Measurements from ENCODE around the gene SLC51A. TPM values are rescaled to one million over a fixed set of nuclear protein-coding genes. Genes with fewer than 3 reads are reported as not detected.
A peak's percentile ranks its signal among the peaks of the same experiment; 100 is the strongest.

The SLC51A gene
- total RNA-seq, 4 donors from 2014 or later: 0.39 to 1.4 TPM; not detected in 2

GRCh38 chr3:196217307-196218154, 1.2 kb downstream of the SLC51A start:
- no peak for ATAC-seq
- Histone ChIP-seq H3K27ac (no peak overlapping the region), H3K4me3 (no peak overlapping the region), H3K36me3 (no peaks in the 10 kb centered on the region), H3K4me1 (peaks cover 0 to 6% of the 10 kb centered on the region in 2 donors), H3K9me3 (no peaks in the 10 kb centered on the region), H3K27me3 (no peaks in the 10 kb centered on the region)
- in situ Hi-C loops (cut with MboI; ENCODE audit: low sequenced_read_pairs in 4 of 4): no loop called here
- intact Hi-C loops (cut with DNase I; ENCODE audit: low total_unique reads): no loop called here
- no peak for DNase-seq
- TF ChIP-seq CTCF (IDR thresholded peaks at IDR 0.05 in 4 of 5, conservative IDR thresholded peaks at IDR 0.05 in 1 of 5): no peak
- no peak for TF ChIP-seq POLR2A (IDR thresholded peaks at IDR 0.05)

- no peaks in the 10 kb centered on the region for H3K9me3 ChIP-seq
- no peak overlapping the region for H3K27ac ChIP-seq
- DNase-seq: no peak
- in situ Hi-C loops (cut with MboI; ENCODE audit: low sequenced_read_pairs in 4 of 4): no loop called here
- TF ChIP-seq CTCF (IDR thresholded peaks at IDR 0.05 in 4 of 5, conservative IDR thresholded peaks at IDR 0.05 in 1 of 5) (no peak), POLR2A (IDR thresholded peaks at IDR 0.05) (no peak)
- no peaks in the 10 kb centered on the region for H3K27me3 ChIP-seq
- peaks cover 0 to 6% of the 10 kb centered on the region in 2 donors for H3K4me1 ChIP-seq
- ATAC-seq: no peak
- no peaks in the 10 kb centered on the region for H3K36me3 ChIP-seq
- intact Hi-C loops (cut with DNase I; ENCODE audit: low total_unique reads): no loop called here
- H3K4me3 ChIP-seq: no peak overlapping the region
Observed at GRCh38 chr3:196218155-196218712, 1.9 kb downstream of the SLC51A start.

- DNase-seq: peak in 1 of 2 donors; percentile 33
- peak; percentile 49 to 54 for ATAC-seq
- Histone ChIP-seq H3K27me3 (no peaks in the 10 kb centered on the region), H3K36me3 (no peaks in the 10 kb centered on the region), H3K27ac (peak overlapping the region in 3 of 4 donors; percentile 3 to 43 (median 23)), H3K9me3 (no peaks in the 10 kb centered on the region), H3K4me1 (peaks cover 0 to 6% of the 10 kb centered on the region in 2 donors), H3K4me3 (peak overlapping the region in 3 of 4 donors; percentile 8 to 25 (median 11))
- no peak for TF ChIP-seq CTCF (IDR thresholded peaks at IDR 0.05 in 4 of 5, conservative IDR thresholded peaks at IDR 0.05 in 1 of 5)
- TF ChIP-seq POLR2A (IDR thresholded peaks at IDR 0.05): no peak
- in situ Hi-C loops (cut with MboI; ENCODE audit: low sequenced_read_pairs in 4 of 4): no loop called here
- intact Hi-C loops (cut with DNase I; ENCODE audit: low total_unique reads): no loop called here
Observed at GRCh38 chr3:196219194-196219969, 3.0 kb downstream of the SLC51A start.

GRCh38 chr3:196219970-196220311, 3.6 kb downstream of the SLC51A start:
- in situ Hi-C loops (cut with MboI; ENCODE audit: low sequenced_read_pairs in 4 of 4): no loop called here
- Histone ChIP-seq H3K27me3 (no peaks in the 10 kb centered on the region), H3K4me3 (peak overlapping the region in 1 of 4 donors; percentile 11), H3K27ac (peak overlapping the region in 3 of 4 donors; percentile 3 to 43 (median 23)), H3K36me3 (no peaks in the 10 kb centered on the region), H3K9me3 (no peaks in the 10 kb centered on the region), H3K4me1 (peaks cover 0 to 6% of the 10 kb centered on the region in 2 donors)
- TF ChIP-seq CTCF (IDR thresholded peaks at IDR 0.05 in 4 of 5, conservative IDR thresholded peaks at IDR 0.05 in 1 of 5) (no peak), POLR2A (IDR thresholded peaks at IDR 0.05) (no peak)
- DNase-seq (no peak), ATAC-seq (no peak)
- intact Hi-C loops (cut with DNase I; ENCODE audit: low total_unique reads): no loop called here
